MM.1S (cell line): ENCODE measurements around the gene TMBIM4.

ENCODE experiments used
- DNase-seq: peaks from one replicate; pipeline ENCODE4 v3.0.0-alpha.2; 2015
- H2AFZ ChIP-seq: fragments of 300-600 bp; sonication (generic); 2 replicates; pipeline ENCODE4 v1.6.0; 2016; ENCODE audit warnings: antibody characterized with exemption, low read length
- H3F3A ChIP-seq: fragments of 300-600 bp; sonication (generic); 2 replicates; pipeline ENCODE4 v1.6.1; 2016; ENCODE audit warnings: mild to moderate bottlenecking, antibody characterized with exemption, low read length, moderate library complexity, mixed read lengths; ENCODE audit not compliant: insufficient read depth
- H3K27ac ChIP-seq: fragments of 300-600 bp; sonication (generic); 2 replicates; pipeline ENCODE4 v1.5.1; 2016; ENCODE audit warnings: mild to moderate bottlenecking, low read length
- H3K27me3 ChIP-seq: fragments of 300-600 bp; sonication (generic); replicated peaks from 2 replicates; pipeline ENCODE4 v1.6.0; 2016; ENCODE audit warnings: low read length; ENCODE audit not compliant: insufficient read depth
- H3K36me3 ChIP-seq: fragments of 300-600 bp; sonication (generic); replicated peaks from 2 replicates; pipeline ENCODE4 v1.6.1; 2016; ENCODE audit warnings: mild to moderate bottlenecking, low read length, mixed read lengths; ENCODE audit not compliant: insufficient read depth
- H3K4me1 ChIP-seq: fragments of 300-600 bp; sonication (generic); 2 replicates; pipeline ENCODE4 v1.6.1; 2016; ENCODE audit warnings: low read length, mixed read lengths
- H3K4me2 ChIP-seq: fragments of 300-600 bp; sonication (generic); 2 replicates; pipeline ENCODE4 v1.6.0; 2016; ENCODE audit warnings: low read depth, low read length
- H3K4me3 ChIP-seq: fragments of 300-600 bp; sonication (generic); 2 replicates; pipeline ENCODE4 v1.5.1; 2016; ENCODE audit warnings: low read length, mixed read lengths
- H3K79me2 ChIP-seq: fragments of 300-600 bp; sonication (generic); 2 replicates; pipeline ENCODE4 v1.6.1; 2016; ENCODE audit warnings: mixed run types, low read length, mixed read lengths
- H3K9ac ChIP-seq: fragments of 300-600 bp; sonication (generic); 2 replicates; pipeline ENCODE4 v1.6.1; 2016; ENCODE audit warnings: low read length, mixed read lengths
- H3K9me2 ChIP-seq: fragments of 300-600 bp; sonication (generic); replicated peaks from 2 replicates; pipeline ENCODE4 v1.6.1; 2016; ENCODE audit warnings: mild to moderate bottlenecking, low read length, mixed read lengths; ENCODE audit not compliant: insufficient read depth
- H3K9me3 ChIP-seq: fragments of 300-600 bp; sonication (generic); replicated peaks from 2 replicates; pipeline ENCODE4 v1.6.1; 2016; ENCODE audit warnings: mild to moderate bottlenecking, low read length, mixed read lengths; ENCODE audit not compliant: insufficient read depth
- H4K20me1 ChIP-seq: fragments of 300-600 bp; sonication (generic); 2 replicates; pipeline ENCODE4 v1.6.1; 2016; ENCODE audit warnings: mild to moderate bottlenecking, low read length, moderate library complexity, mixed read lengths; ENCODE audit not compliant: insufficient read depth
- EZH2 ChIP-seq: fragments of 300-600 bp; sonication (generic); optimal IDR thresholded peaks from 2 replicates; pipeline ENCODE3; 2017; ENCODE audit warnings: low read depth, mild to moderate bottlenecking, antibody characterized with exemption, low read length, mixed read lengths
- EZH2phosphoT487 ChIP-seq: fragments of 300-600 bp; sonication (generic); IDR thresholded peaks from 2 replicates; pipeline ENCODE4 v1.6.1; 2018; ENCODE audit warnings: antibody characterized with exemption, low read length
- TF ChIP-seq, protein P1 (sequence below): fragments of 300-600 bp; sonication (generic); IDR thresholded peaks from 2 replicates; pipeline ENCODE4 v1.5.1; 2016; ENCODE audit warnings: antibody characterized with exemption, low read length, mixed read lengths

The TMBIM4 gene

DNA sequence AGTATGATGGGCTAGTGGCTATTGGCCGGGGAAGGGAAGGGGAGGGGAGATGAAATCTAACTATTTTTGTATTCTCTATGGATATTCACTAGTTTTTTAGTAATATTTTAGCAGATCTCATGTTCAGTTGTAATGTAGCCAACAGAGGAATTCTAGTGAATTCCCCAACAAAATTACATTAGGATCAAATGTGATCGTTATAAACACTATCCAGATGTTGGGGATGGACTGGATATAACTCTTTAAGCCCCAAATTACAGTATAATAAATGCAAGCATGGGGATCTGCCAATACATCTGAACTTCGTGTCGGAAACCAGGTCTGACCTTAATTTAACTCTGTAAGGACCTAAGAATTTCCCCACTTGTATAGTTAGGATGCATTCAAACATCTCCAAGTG lies 60.7 kb downstream of the TMBIM4 start:
- TF ChIP-seq EZH2phosphoT487 = no peak
- TF ChIP-seq, protein P1, sequence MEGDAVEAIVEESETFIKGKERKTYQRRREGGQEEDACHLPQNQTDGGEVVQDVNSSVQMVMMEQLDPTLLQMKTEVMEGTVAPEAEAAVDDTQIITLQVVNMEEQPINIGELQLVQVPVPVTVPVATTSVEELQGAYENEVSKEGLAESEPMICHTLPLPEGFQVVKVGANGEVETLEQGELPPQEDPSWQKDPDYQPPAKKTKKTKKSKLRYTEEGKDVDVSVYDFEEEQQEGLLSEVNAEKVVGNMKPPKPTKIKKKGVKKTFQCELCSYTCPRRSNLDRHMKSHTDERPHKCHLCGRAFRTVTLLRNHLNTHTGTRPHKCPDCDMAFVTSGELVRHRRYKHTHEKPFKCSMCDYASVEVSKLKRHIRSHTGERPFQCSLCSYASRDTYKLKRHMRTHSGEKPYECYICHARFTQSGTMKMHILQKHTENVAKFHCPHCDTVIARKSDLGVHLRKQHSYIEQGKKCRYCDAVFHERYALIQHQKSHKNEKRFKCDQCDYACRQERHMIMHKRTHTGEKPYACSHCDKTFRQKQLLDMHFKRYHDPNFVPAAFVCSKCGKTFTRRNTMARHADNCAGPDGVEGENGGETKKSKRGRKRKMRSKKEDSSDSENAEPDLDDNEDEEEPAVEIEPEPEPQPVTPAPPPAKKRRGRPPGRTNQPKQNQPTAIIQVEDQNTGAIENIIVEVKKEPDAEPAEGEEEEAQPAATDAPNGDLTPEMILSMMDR = no peak
- no peak for TF ChIP-seq EZH2
- Histone ChIP-seq H3K36me3 (no peaks in the 10 kb centered on the region), H3K27ac (no peak overlapping the region), H3K27me3 (no peaks in the 10 kb centered on the region), H3K4me3 (no peak overlapping the region), H3K4me1 (no peaks in the 10 kb centered on the region), H4K20me1 (no peaks in the 10 kb centered on the region), H3K9ac (no peak overlapping the region), H2AFZ (no peak overlapping the region), H3K9me2 (no peaks in the 10 kb centered on the region), H3F3A (no peaks in the 10 kb centered on the region), H3K4me2 (no peak overlapping the region), H3K79me2 (no peaks in the 10 kb centered on the region), H3K9me3 (no peaks in the 10 kb centered on the region)
- DNase-seq = no peak

DNA sequence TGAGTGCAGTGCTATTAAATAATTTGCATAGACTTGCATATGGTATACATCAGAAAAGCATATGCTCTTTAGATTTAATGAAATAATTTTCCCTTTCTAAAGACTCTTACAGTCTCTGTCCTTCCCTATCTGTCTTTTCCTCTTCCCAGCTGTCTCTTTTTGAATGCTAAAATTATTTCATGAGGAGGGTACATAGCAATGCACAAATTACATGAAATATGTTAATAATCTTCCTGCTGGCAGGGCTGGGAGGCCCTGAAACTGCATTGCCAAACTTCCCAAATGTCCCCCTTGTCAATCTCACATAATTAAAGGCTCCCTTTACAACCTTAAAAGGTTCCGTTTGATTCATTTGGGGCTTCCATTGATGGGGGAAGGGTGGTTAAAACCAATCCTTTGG lies 61.4 kb downstream of the TMBIM4 start:
- Histone ChIP-seq H3K4me1 (no peaks in the 10 kb centered on the region), H3K9me3 (no peaks in the 10 kb centered on the region), H3K27me3 (no peaks in the 10 kb centered on the region), H3F3A (no peaks in the 10 kb centered on the region), H3K79me2 (no peaks in the 10 kb centered on the region), H3K36me3 (no peaks in the 10 kb centered on the region), H3K27ac (no peak overlapping the region), H4K20me1 (no peaks in the 10 kb centered on the region), H3K9me2 (no peaks in the 10 kb centered on the region), H2AFZ (no peak overlapping the region), H3K4me3 (no peak overlapping the region), H3K9ac (no peak overlapping the region), H3K4me2 (no peak overlapping the region)
- no peak for DNase-seq
- TF ChIP-seq, protein P1 = no peak
- TF ChIP-seq EZH2phosphoT487 (no peak), EZH2 (no peak)

DNA sequence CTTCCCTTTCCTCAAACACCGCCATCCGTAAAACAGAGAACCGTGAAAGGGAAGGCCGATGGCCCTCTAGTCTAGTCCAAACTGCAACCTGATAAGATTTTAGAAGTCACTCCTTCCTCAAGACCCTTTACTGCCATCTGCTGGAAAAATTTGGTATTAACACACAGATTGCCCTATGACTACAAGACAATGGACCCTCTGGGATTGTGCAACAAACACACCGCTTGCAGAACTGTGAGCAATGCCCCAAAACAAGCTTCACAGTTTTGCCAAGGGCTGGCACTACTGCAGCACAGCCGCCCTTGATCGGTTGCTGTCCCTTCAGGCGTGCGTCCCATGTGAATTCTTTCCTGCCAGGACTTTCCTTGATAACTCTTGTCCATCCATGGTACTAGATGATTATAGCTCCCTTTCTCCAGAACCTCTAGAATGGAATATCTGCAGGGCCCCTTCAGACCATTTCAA lies 62.3 kb downstream of the TMBIM4 start:
- Histone ChIP-seq H2AFZ (peak overlapping the region; percentile 55; the same call in 1 of the 2 replicates), H3K4me3 (no peak overlapping the region), H3K27me3 (no peaks in the 10 kb centered on the region), H3K9me2 (no peaks in the 10 kb centered on the region), H4K20me1 (no peaks in the 10 kb centered on the region), H3K27ac (no peak overlapping the region), H3K4me1 (no peaks in the 10 kb centered on the region), H3K4me2 (peak overlapping the region; percentile 42), H3K9ac (peak overlapping the region; percentile 4; the same call in 1 of the 2 replicates), H3K36me3 (no peaks in the 10 kb centered on the region), H3F3A (no peaks in the 10 kb centered on the region), H3K9me3 (no peaks in the 10 kb centered on the region), H3K79me2 (no peaks in the 10 kb centered on the region)
- peak; percentile 84 for DNase-seq
- TF ChIP-seq EZH2phosphoT487 (no peak), EZH2 (no peak)
- TF ChIP-seq, protein P1 = peak; percentile 78
